Measurements from ENCODE around the gene BIN1.
"Not testable (repeated sequence)": the region's sequence is repeated elsewhere in the genome, so short reads cannot be mapped to it uniquely, and the experiment has no call there.

The BIN1 gene

DNA sequence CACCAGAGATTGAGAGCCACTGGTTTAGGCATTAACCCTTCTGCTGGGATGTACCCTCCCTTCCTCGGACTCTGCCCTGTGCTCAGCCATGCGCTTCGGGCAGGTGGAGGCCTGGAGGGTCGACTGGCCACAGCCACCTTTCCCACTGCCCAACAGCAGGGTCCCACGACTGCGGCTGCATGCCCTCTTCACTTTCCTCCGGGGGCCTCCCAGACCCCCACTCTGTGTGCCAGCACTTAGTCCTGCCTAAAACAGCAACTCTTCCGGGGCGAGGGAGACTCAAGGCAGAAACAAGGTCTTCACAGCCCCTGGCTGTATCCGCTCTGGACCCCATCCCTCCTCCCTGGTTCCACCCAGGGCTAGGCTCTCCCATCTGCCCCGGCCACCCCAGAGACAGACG is 31.3 kb upstream of the BIN1 start:
- ATAC-seq: peak; percentile 27

GRCh38 chr2:127137741-127138140 is 30.8 kb upstream of the BIN1 start:
- H3K27me3 Mint-ChIP-seq: peaks cover 9% of the 10 kb centered on the region
- no peaks in the 10 kb centered on the region for H3K9me3 Mint-ChIP-seq
- no peak overlapping the region for H3K4me3 Mint-ChIP-seq
- ATAC-seq: peak; percentile 23
- H3K4me1 Mint-ChIP-seq: no peaks in the 10 kb centered on the region
- no peak for DNase-seq
- H3K27ac Mint-ChIP-seq: no peak overlapping the region

More for the DNA sequence above, 31.3 kb upstream of the BIN1 start:
- Mint-ChIP-seq H3K4me1 (no peaks in the 10 kb centered on the region), H3K27ac (no peak overlapping the region), H3K9me3 (no peaks in the 10 kb centered on the region), H3K4me3 (no peak overlapping the region), H3K27me3 (peaks cover 9% of the 10 kb centered on the region)
- no peak for DNase-seq

DNA sequence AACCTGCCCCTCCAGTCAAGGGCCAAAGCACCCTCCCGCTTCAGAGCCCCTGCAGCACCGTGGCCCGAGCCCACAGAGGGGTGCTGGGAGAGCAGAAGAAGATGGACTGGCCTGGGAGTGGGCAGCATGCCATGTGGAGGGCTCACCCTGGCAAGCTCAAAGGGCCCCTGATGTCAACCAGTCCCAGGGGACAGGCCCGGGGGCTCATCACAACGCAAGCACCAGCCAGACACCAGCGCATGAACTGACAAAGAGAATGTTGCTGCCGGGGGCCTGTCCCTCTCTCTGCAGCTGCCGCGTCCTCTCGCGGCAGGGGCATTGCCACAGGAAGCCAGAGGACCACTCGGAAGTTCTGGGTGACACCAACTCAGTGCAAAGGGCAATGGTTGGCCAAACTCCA is 30.3 kb upstream of the BIN1 start:
- Mint-ChIP-seq H3K27me3 (peaks cover 9% of the 10 kb centered on the region), H3K4me1 (no peaks in the 10 kb centered on the region), H3K4me3 (no peak overlapping the region), H3K9me3 (no peaks in the 10 kb centered on the region), H3K27ac (no peak overlapping the region)
- ATAC-seq: no peak
- no peak for DNase-seq

- no peak for DNase-seq
- Mint-ChIP-seq H3K9me3 (no peaks in the 10 kb centered on the region), H3K4me3 (no peak overlapping the region), H3K4me1 (no peaks in the 10 kb centered on the region), H3K27ac (peak overlapping the region in 1 of 2 donors; percentile 77), H3K27me3 (no peaks in the 10 kb centered on the region)
- ATAC-seq: no peak
Measured at GRCh38 chr2:127134833-127135830, 28.2 kb upstream of the BIN1 start.

DNA sequence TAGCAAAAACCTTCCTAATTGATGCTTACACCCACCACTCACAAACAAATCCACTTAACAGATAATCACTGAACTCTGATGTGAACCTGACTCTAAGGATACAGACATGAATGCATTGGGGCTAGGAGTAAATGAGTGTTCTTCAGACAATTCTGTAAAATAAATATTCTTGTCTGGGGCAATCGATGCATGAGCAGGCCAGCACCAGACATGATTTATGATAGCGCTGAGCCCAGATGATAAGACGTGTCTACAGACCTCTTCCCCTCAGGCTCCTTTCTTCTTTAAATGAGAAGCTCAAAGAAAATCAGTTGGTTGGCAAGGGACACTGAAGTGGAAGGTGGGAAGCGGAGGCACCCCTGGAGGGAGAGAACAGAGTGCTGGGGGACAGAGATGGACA is 27.3 kb upstream of the BIN1 start:
- Mint-ChIP-seq H3K27ac (peak overlapping the region in 1 of 2 donors; percentile 69), H3K27me3 (no peaks in the 10 kb centered on the region)

GRCh38 chr2:127133793-127134192 is 26.8 kb upstream of the BIN1 start:
- ATAC-seq: no peak
- Mint-ChIP-seq H3K4me1 (no peaks in the 10 kb centered on the region), H3K9me3 (no peaks in the 10 kb centered on the region), H3K4me3 (no peak overlapping the region), H3K27me3 (no peaks in the 10 kb centered on the region), H3K27ac (peak overlapping the region in 1 of 2 donors; percentile 69)
- no peak for DNase-seq

More for the DNA sequence above, 27.3 kb upstream of the BIN1 start:
- no peaks in the 10 kb centered on the region for H3K4me1 Mint-ChIP-seq
- no peak for DNase-seq
- H3K9me3 Mint-ChIP-seq: no peaks in the 10 kb centered on the region
- H3K4me3 Mint-ChIP-seq: no peak overlapping the region
- no peak for ATAC-seq

GRCh38 chr2:127130421-127130820 is 23.5 kb upstream of the BIN1 start:
- Mint-ChIP-seq H3K4me3 (no peak overlapping the region), H3K9me3 (no peaks in the 10 kb centered on the region), H3K27ac (no peak overlapping the region), H3K4me1 (peaks cover 5% of the 10 kb centered on the region), H3K27me3 (peaks cover 9% of the 10 kb centered on the region)
- DNase-seq: no peak
- no peak for ATAC-seq

- Mint-ChIP-seq H3K27ac (no peak overlapping the region), H3K9me3 (no peaks in the 10 kb centered on the region), H3K27me3 (peaks cover 9% of the 10 kb centered on the region), H3K4me1 (peaks cover 5% of the 10 kb centered on the region), H3K4me3 (no peak overlapping the region)
- ATAC-seq: no peak
- DNase-seq: no peak
Measured at GRCh38 chr2:127129937-127130336, 23.0 kb upstream of the BIN1 start.

GRCh38 chr2:127128445-127128904 is 21.5 kb upstream of the BIN1 start:
- DNase-seq: no peak
- Mint-ChIP-seq H3K4me3 (peak overlapping the region in 1 of 2 donors; percentile 46), H3K27ac (no peak overlapping the region), H3K4me1 (peaks cover 5% of the 10 kb centered on the region), H3K9me3 (no peaks in the 10 kb centered on the region), H3K27me3 (peaks cover 9% of the 10 kb centered on the region)
- ATAC-seq: peak; percentile 65

GRCh38 chr2:127125821-127126220 is 18.9 kb upstream of the BIN1 start:
- Mint-ChIP-seq H3K4me1 (peaks cover 5% of the 10 kb centered on the region), H3K9me3 (no peaks in the 10 kb centered on the region), H3K4me3 (no peak overlapping the region), H3K27me3 (peaks cover 9% of the 10 kb centered on the region), H3K27ac (no peak overlapping the region)
- ATAC-seq: no peak
- DNase-seq: no peak

- H3K4me1 Mint-ChIP-seq: peaks cover 5% of the 10 kb centered on the region
- H3K27me3 Mint-ChIP-seq: peaks cover 9% of the 10 kb centered on the region
- ATAC-seq: no peak
- H3K4me3 Mint-ChIP-seq: no peak overlapping the region
- H3K9me3 Mint-ChIP-seq: no peaks in the 10 kb centered on the region
- no peak overlapping the region for H3K27ac Mint-ChIP-seq
- DNase-seq: no peak
Measured at GRCh38 chr2:127124426-127124825, 17.5 kb upstream of the BIN1 start.

DNA sequence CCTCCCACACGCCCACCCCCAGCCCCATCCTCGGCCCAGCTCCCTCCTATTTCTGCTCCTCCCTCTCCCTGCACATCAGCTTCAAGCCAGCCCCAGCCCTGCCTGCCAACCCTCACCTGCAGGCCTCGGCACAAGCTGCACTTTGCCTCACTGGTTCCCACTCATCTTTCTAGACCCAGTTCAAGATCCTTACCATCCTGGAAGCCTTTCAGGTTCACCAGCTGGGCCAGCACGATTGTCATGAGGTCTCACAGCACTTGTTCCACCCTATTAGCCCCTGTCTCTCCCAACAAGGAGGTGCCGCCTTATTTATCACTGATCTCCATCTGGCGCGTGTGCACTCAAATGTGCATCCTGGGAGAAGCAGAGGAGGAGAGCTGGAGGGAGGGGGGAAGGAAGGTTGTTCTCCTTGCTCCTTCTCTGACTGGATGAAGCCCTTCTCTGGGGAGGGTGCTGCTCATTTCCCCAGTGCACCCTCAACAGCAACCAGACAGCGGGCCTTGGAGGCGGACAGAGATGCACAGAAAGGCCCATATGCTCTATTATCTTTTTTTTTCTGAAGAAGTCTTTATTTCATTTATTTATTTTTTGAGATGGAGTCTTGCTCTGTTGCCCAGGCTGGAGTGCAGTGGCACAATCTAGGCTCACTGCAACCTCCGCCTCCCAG is 15.5 kb upstream of the BIN1 start:
- ATAC-seq (no peak), DNase-seq (no peak)
- no peak overlapping the region for H3K27ac Mint-ChIP-seq
- H3K27me3 Mint-ChIP-seq: peaks cover 9% of the 10 kb centered on the region
- no peaks in the 10 kb centered on the region for H3K9me3 Mint-ChIP-seq
- no peaks in the 10 kb centered on the region for H3K4me1 Mint-ChIP-seq
- no peak overlapping the region for H3K4me3 Mint-ChIP-seq

- Mint-ChIP-seq H3K9me3 (no peaks in the 10 kb centered on the region), H3K4me1 (no peaks in the 10 kb centered on the region), H3K27me3 (peaks cover 7% of the 10 kb centered on the region), H3K27ac (peak overlapping the region in 1 of 2 donors; percentile 68), H3K4me3 (no peak overlapping the region)
- DNase-seq (no peak), ATAC-seq (peak; percentile 26)
Measured at GRCh38 chr2:127121776-127122176, 14.8 kb upstream of the BIN1 start.

- Mint-ChIP-seq H3K27ac (no peak overlapping the region), H3K4me1 (no peaks in the 10 kb centered on the region), H3K27me3 (peaks cover 3% of the 10 kb centered on the region), H3K4me3 (no peak overlapping the region), H3K9me3 (no peaks in the 10 kb centered on the region)
- DNase-seq: no peak
- no peak for ATAC-seq
Measured at GRCh38 chr2:127121353-127121752, 14.4 kb upstream of the BIN1 start.

- H3K27me3 Mint-ChIP-seq, ATAC-seq, DNase-seq, H3K4me1 Mint-ChIP-seq, H3K4me3 Mint-ChIP-seq, H3K27ac Mint-ChIP-seq, H3K9me3 Mint-ChIP-seq: not testable (repeated sequence)
Measured at GRCh38 chr2:127120408-127120807, 13.5 kb upstream of the BIN1 start.

DNA sequence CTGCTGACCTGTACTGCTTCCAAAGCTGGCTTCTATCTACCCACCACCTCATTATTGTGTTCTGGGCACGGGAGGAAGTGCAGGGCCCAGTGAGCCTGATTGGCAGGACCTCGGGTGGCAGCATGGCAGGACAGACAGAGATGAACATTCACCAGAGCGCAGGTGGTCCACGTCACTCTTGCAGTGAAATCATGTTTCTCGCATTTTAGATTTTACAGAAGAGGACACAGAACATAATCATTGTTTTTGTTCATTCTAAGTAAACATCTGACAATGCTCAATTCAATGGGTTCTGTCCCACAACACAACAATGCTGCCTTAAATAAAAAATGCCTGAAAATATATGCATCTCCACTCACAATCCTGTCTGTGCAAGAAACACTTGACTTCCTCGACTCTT is 11.5 kb upstream of the BIN1 start:
- Mint-ChIP-seq H3K9me3 (no peaks in the 10 kb centered on the region), H3K27ac (no peak overlapping the region), H3K4me1 (no peaks in the 10 kb centered on the region), H3K27me3 (no peaks in the 10 kb centered on the region), H3K4me3 (no peak overlapping the region)
- peak; percentile 22 for ATAC-seq
- no peak for DNase-seq

Data from stimulated activated naive CD8-positive, alpha-beta T cell treated with anti-CD3 and anti-CD28 coated beads, Interleukin-15, amount 100 ng/mL, for 72 hours (primary cell).